ENCODE measurements around the gene ARL15.

GRCh38 chr5:53937467-53937866, 372.9 kb downstream of the ARL15 start:
- no peak for TF ChIP-seq EZH2 (IDR thresholded peaks at IDR 0.05; ENCODE audit: insufficient read depth, poor library complexity, severe bottlenecking)
- no peak for TF ChIP-seq EZH2phosphoT487 (IDR thresholded peaks at IDR 0.05; ENCODE audit: insufficient read depth, low read depth)
